ENCODE data around the gene RPL37A.

RPL37A gene

DNA sequence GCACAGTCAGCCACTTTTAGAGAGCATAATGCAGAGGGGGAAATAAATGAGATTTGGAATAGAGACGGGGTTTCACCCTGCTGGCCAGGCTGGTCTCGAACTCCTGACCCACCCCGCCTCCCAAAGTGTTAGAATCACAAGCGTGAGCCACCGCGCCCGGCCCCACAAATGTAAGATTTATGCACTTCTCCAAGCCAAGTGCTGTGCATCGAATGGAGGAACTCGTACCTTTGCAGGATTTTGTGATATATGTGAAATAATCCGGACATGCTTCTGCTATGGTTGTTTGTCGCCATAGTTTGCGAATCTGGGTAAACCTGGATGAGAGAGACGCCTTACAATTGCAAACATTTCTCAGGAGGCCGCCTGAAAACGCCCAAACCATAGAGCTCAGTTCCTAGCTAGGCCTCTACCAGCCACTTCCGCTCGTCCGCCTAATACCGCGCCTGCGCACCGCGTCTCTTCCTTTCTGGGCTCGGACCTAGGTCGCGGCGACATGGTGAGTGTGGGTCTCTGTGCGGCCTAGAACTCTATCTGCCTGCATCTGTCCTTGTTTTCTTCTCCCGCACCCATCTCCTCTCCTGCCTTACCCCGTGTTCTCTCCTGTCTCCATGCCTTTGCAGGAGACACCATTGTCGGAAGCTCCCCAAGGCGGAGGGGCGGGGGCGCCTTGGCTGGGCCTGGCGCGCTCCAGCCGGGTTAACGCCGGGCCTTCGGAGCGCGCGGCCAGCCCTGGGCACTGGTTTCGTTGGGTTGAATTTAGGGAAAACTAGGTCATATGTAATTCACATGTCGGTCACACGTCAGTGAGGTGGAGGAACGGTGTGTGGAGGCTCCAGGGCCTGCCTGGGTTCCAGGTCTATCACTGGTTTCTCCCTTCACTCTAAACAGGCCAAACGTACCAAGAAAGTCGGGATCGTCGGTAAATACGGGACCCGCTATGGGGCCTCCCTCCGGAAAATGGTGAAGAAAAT is at the start of gene RPL37A:
Gene RPL37A, plus strand, starts transcription at position 466 of the 974 bp plus-strand sequence. Its CDS starts 31 bp downstream, at position 497.
- peak; percentile 7; the same call in 1 of the 2 replicates for TF ChIP-seq GATA2 (IDR thresholded peaks at IDR 0.05; ENCODE audit: low read depth, low read length)
- TF ChIP-seq GATA3 (IDR thresholded peaks at IDR 0.05; ENCODE audit: low read depth, low read length): no peak

- TF ChIP-seq GATA2 (IDR thresholded peaks at IDR 0.05; ENCODE audit: low read depth, low read length) (no peak), GATA3 (IDR thresholded peaks at IDR 0.05; ENCODE audit: low read depth, low read length) (no peak)
Observed at GRCh38 chr2:216450346-216450745, 48.3 kb upstream of the RPL37A start.

DNA sequence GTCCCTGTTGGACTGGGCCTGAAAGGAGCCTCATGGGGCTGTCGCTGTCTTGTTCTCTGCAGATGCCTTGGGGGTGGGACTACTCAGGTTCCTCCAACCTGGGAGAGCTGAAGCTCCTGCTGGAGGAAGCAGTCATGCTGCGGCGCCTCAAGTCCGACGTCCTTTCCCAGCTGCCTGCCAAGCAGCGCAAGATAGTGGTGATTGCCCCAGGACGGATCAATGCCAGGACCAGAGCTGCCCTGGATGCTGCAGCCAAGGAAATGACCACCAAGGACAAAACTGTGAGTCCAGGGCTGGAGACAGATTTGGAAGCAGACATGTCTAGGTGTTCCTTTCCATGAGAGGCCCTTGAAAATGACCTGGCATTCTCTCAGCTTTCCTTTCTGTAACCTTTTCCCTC is 47.9 kb upstream of the RPL37A start:
- TF ChIP-seq GATA2 (IDR thresholded peaks at IDR 0.05; ENCODE audit: low read depth, low read length) (no peak), GATA3 (IDR thresholded peaks at IDR 0.05; ENCODE audit: low read depth, low read length) (no peak)

DNA sequence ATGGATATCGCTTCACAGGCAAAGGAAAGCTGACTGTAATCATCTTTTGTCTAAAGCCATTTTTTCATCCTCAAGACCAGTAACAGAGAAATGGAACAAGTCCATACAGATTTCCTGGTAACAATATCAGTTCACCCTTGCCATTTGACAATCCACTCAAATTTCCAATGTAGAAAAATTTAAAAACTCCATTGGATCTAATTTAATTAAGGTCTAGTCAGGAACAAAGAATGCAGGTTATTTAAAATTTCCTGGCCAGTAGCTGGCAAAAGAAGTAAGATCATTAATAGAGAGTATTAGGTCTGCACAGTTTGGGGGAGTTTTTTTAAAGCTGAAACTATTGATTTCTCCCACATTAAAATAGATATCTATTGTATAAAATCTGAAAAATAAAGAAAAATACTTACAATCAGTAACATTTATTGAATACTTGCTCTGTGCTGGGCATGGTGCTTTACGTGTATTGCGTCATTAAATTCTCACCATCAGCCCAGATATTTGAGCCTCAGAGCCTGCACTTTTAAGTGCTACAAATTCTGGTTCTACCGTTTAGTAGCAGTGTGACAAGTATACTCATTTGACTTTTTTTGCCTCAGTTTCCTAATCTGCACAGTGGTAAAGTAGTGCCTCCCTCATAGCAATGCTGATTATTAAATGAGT is 44.6 kb upstream of the RPL37A start:
- TF ChIP-seq GATA3 (IDR thresholded peaks at IDR 0.05; ENCODE audit: low read depth, low read length): no peak
- no peak for TF ChIP-seq GATA2 (IDR thresholded peaks at IDR 0.05; ENCODE audit: low read depth, low read length)

DNA sequence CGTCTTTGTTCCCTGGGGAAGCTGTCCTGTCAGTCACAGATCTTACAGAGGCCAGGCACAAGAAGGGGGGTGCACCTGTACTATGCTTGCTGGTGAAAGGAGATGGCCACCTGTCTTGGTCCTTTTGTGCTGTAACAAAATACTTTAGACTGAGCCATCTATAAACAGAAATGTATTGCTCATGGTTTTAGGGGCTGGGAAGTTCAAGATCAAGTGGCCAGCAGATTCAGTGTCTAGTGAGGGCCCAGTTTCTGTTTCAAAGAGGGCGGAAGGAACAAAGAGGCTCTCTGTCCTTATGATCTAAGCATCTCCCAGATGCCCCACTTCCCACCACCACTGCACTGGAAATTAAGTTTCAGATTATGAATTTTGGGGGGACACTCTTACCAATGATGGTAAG is 35.5 kb upstream of the RPL37A start:
- no peak for TF ChIP-seq GATA2 (IDR thresholded peaks at IDR 0.05; ENCODE audit: low read depth, low read length)
- no peak for TF ChIP-seq GATA3 (IDR thresholded peaks at IDR 0.05; ENCODE audit: low read depth, low read length)

DNA sequence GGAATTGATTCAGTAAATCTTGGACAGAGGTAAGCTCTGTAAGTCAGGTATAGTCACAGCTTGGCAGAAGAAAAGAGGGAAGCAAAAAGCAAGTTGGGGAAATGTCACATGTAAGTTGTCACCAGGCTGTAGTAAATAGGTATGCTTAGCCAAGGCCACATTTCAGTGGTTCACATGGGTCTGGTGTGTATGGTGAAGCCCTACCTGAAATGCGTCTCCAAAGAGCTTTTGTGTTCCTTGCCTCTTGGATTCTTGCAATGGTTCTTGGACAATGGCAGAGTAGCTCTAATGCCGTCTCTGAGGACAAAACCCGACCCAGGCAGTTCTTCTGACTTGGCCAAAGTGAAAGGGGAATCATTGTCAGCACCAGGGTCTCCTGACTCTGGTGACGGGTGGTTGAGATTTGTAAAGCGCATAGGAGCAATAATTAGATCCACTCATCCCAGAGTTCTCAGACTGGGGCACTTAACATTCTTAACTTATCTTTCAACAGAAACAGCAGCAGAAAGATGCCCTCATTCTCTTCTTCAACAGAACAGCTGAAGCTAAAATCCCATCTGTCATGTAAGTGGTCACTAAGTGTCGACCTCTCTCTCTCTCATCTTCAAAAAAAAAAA is 34.4 kb upstream of the RPL37A start:
- TF ChIP-seq GATA2 (IDR thresholded peaks at IDR 0.05; ENCODE audit: low read depth, low read length) (no peak), GATA3 (IDR thresholded peaks at IDR 0.05; ENCODE audit: low read depth, low read length) (no peak)

DNA sequence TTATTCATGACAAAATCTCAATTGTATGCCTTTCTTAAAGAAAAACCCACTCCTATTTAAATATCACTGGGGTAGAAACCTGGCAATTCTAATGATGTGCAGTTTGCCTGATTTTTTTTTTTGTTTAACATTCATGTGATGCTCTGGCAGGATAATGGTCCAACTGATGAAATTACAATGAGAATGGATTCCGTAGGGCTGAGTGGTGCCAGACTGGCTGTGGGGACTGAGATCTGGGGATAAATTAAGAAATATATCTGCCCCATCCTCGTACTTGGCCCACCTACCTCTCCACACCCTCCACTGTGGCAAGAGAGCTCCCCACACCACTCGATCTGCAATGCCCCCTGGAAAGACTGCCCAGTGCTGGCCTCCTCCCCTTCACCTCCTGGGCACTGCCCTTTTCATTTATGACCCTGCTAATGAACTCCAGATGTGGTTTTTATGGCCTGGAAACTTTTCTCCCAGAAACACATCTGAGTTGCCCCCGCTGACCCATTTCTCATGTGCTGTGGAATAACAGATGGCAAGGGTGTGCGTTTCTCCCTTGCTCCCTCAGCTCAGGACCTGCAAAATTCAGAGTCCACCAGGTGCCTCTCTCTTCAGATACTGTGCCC is 33.0 kb upstream of the RPL37A start:
- peak; percentile 88 for TF ChIP-seq GATA2 (IDR thresholded peaks at IDR 0.05; ENCODE audit: low read depth, low read length)
- TF ChIP-seq GATA3 (IDR thresholded peaks at IDR 0.05; ENCODE audit: low read depth, low read length): 0 out of 2 replicates have a peak, but pooled peaks have one; percentile 58

DNA sequence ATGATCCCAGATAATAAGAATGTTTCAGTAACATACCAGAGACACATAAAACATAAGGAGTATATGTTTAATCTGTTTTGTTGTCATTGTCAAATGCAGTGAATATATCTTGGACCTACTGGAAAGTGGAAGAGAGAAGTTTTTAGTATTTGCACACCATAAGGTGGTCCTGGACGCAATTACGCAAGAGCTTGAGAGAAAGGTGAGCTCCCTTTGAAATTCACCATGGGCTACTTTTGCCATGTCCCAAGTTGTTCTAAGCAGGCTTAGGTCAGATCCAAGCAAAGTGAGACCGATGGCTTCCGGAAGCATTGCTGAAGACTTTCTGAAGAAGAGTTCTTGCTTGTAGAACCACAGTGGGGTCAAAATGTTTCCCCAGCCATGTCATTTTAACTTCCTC is 30.8 kb upstream of the RPL37A start:
- TF ChIP-seq GATA3 (IDR thresholded peaks at IDR 0.05; ENCODE audit: low read depth, low read length) (no peak), GATA2 (IDR thresholded peaks at IDR 0.05; ENCODE audit: low read depth, low read length) (no peak)

GRCh38 chr2:216469661-216470060 is 29.0 kb upstream of the RPL37A start:
- TF ChIP-seq GATA2 (IDR thresholded peaks at IDR 0.05; ENCODE audit: low read depth, low read length) (no peak), GATA3 (IDR thresholded peaks at IDR 0.05; ENCODE audit: low read depth, low read length) (no peak)

GRCh38 chr2:216473187-216473586 is 25.5 kb upstream of the RPL37A start:
- TF ChIP-seq GATA2 (IDR thresholded peaks at IDR 0.05; ENCODE audit: low read depth, low read length) (no peak), GATA3 (IDR thresholded peaks at IDR 0.05; ENCODE audit: low read depth, low read length) (no peak)

GRCh38 chr2:216474925-216475670 is 23.5 kb upstream of the RPL37A start:
- TF ChIP-seq GATA3 (IDR thresholded peaks at IDR 0.05; ENCODE audit: low read depth, low read length) (no peak), GATA2 (IDR thresholded peaks at IDR 0.05; ENCODE audit: low read depth, low read length) (no peak)

DNA sequence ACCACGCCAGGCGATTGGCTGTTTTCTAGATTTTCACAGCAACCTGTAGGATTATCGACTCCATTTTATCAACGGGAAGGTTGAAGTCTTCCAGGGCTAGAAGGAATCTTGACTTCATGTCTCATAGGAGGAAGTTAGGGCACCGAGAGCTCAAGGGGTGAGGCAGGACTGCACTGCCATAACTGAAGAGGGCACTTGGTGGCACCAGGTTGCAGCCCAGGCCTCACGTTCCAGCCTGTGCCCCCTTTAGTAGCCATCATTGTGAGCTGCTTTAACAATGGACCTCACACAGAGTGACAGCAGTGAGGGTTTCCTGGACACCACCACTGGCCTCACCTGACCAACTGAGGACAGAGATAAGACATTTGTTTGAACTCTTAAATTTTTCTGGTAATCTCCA is 22.9 kb upstream of the RPL37A start:
- no peak for TF ChIP-seq GATA2 (IDR thresholded peaks at IDR 0.05; ENCODE audit: low read depth, low read length)
- TF ChIP-seq GATA3 (IDR thresholded peaks at IDR 0.05; ENCODE audit: low read depth, low read length): no peak

Data from SH-SY5Y (cell line).